Left ventricle myocardium inferior (tissue), 1 donor: ENCODE results near the gene TANC1. TPM values are rescaled to one million over a fixed set of nuclear protein-coding genes. Genes with fewer than 3 reads are reported as not detected.

ENCODE experiments used
- DNase-seq: peaks from one replicate; pipeline ENCODE4 v3.0.0-alpha.2; 2020
- H3K27ac ChIP-seq: fragments of 200-600 bp; replicated peaks from 2 replicates; pipeline ENCODE4 v1.8.0; 2021
- H3K27me3 ChIP-seq: fragments of 200-600 bp; 2 replicates; pipeline ENCODE4 v1.8.0; 2021; ENCODE audit warnings: low read depth
- H3K36me3 ChIP-seq: fragments of 200-600 bp; 2 replicates; pipeline ENCODE4 v1.8.0; 2021
- H3K4me1 ChIP-seq: fragments of 200-600 bp; 2 replicates; pipeline ENCODE4 v1.8.0; 2021
- H3K4me3 ChIP-seq: fragments of 200-600 bp; 2 replicates; pipeline ENCODE4 v1.8.0; 2021; ENCODE audit warnings: mild to moderate bottlenecking, moderate library complexity
- H3K9me3 ChIP-seq: fragments of 200-600 bp; replicated peaks from 2 replicates; pipeline ENCODE4 v1.8.0; 2021
- intact Hi-C: fragments of 100-400 bp; cut with micrococcal nuclease; formaldehyde crosslinking; loops from one replicate; pipeline ENCODE4 v1.11.0; 2022
- microRNA-seq: library from miRNA; unstranded; fragments of <30 nt; microRNA quantifications from one replicate; pipeline ENCODE4 v1.2.0, GENCODE V29; 2020
- total RNA-seq: library from RNA; stranded (reverse); fragmentation: NEBNext Ultra II Directional; extraction: Animal tissue kit (Norgen Biotek cat#: 25700); gene quantifications from one replicate; pipeline ENCODE4 v1.2.1, GENCODE V29; 2021
- TF ChIP-seq, protein P1 (sequence below): fragments of 200-600 bp; IDR thresholded peaks from 2 replicates; pipeline ENCODE4 v1.8.0; 2021; ENCODE audit warnings: antibody characterized with exemption, mild to moderate bottlenecking, borderline replicate concordance
- donor health status: DM: no; HTN: yes; CAD: no; lungs with severe emphysema.

The TANC1 gene
- total RNA-seq, 1 donor from 2014 or later, result 59.7 TPM

DNA sequence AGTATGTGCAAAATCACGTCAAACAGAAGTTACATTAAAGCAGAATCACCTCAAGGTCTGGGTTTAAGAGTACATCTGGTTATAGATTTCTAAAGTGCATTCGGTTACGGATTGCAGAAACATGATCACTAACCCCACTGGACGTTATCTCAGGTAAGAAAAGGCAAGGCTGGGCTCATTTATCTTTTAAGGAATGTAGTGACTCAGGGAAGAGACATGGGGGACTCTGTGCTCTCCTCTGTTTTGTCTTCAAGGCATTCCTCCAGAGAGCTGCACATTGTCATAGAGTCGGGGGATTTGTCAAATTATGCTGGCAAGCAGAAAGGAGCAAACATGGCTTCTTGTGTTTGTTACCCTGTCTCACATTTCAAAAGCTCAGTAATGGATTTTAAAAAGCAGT lies 303.7 kb downstream of the TANC1 start:
- no peak for DNase-seq
- peaks cover 3% of the 10 kb centered on the region for H3K9me3 ChIP-seq
- intact Hi-C loops, result no loop called here

DNA sequence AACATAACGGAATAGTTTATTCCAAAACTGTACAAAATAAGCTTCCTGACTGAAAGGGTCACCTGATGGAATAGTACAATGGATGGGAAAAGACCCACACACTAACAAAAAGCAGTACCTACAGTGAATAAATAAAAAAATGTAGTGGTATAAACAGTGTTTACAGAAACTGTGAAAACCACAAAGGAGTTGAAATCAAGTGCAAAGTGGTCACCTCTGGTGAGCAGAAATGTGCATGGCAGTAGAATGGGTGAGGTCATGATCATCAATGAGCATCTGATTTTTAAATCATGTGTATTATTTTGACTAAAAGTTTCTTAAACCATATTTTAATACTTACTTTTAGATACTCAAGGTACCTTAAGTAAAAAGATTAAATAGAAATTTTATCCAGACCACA lies 306.7 kb downstream of the TANC1 start:
- Histone ChIP-seq H3K4me1 (no peaks in the 10 kb centered on the region), H3K9me3 (peaks cover 3% of the 10 kb centered on the region), H3K27me3 (no peaks in the 10 kb centered on the region), H3K27ac (no peak overlapping the region), H3K36me3 (peaks cover 45% of the 10 kb centered on the region), H3K4me3 (no peak overlapping the region)
- no peak for DNase-seq
- TF ChIP-seq, protein P1, sequence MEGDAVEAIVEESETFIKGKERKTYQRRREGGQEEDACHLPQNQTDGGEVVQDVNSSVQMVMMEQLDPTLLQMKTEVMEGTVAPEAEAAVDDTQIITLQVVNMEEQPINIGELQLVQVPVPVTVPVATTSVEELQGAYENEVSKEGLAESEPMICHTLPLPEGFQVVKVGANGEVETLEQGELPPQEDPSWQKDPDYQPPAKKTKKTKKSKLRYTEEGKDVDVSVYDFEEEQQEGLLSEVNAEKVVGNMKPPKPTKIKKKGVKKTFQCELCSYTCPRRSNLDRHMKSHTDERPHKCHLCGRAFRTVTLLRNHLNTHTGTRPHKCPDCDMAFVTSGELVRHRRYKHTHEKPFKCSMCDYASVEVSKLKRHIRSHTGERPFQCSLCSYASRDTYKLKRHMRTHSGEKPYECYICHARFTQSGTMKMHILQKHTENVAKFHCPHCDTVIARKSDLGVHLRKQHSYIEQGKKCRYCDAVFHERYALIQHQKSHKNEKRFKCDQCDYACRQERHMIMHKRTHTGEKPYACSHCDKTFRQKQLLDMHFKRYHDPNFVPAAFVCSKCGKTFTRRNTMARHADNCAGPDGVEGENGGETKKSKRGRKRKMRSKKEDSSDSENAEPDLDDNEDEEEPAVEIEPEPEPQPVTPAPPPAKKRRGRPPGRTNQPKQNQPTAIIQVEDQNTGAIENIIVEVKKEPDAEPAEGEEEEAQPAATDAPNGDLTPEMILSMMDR, result no peak
- intact Hi-C loops, result no loop called here

More for the DNA sequence above, 303.7 kb downstream of the TANC1 start:
- Histone ChIP-seq H3K4me3 (no peak overlapping the region), H3K27me3 (no peaks in the 10 kb centered on the region), H3K27ac (no peak overlapping the region), H3K4me1 (peaks cover 17% of the 10 kb centered on the region), H3K36me3 (peaks cover 38% of the 10 kb centered on the region)
- TF ChIP-seq, protein P1, result no peak

DNA sequence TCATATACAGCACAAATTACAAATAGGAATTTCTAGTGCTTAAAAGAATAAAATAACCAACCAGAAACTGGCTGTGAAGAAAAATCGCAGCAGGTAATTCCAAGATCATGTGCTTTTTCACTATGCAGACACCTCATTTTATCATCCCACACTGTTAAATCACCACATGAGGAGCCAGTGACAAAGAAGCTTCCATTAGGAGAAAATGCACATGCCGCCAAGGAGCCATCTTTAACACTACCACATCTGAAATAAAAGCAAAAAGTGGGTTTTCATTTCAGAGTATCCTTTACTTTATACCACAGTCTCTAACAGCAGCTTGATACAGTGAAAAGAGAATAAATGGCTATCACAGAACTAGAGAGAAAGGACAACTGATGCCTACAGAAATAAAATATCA lies 311.3 kb downstream of the TANC1 start:
- H3K9me3 ChIP-seq, result no peaks in the 10 kb centered on the region
- peaks cover 31% of the 10 kb centered on the region for H3K36me3 ChIP-seq
- H3K27me3 ChIP-seq, result no peaks in the 10 kb centered on the region
- H3K4me3 ChIP-seq, result no peak overlapping the region
- H3K27ac ChIP-seq, result no peak overlapping the region
- no peak for DNase-seq
- H3K4me1 ChIP-seq, result peaks cover 1% of the 10 kb centered on the region
- TF ChIP-seq, protein P1, result no peak
- intact Hi-C loops, result no loop called here

DNA sequence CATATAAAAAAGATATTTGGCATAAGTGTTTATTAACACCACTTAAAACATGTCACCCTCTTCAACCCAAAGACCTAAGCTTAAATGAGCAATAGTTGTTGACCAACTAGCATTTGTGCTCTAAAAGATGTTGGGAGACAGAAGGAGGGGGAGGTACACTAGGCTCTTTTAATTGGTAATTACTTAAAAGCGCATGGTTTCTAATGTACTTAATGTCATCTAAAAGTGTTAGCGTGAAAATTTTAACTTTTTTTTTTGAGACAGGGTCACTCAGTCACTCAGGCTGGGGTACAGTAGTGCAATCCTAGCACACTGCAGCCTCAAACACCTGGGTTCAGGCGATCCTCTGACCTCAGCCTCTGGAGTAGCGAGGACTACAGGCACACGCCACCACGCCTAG lies 312.6 kb downstream of the TANC1 start:
- DNase-seq, result no peak
- H3K4me3 ChIP-seq, result no peak overlapping the region
- no peaks in the 10 kb centered on the region for H3K9me3 ChIP-seq
- peaks cover 14% of the 10 kb centered on the region for H3K4me1 ChIP-seq
- H3K36me3 ChIP-seq, result peaks cover 29% of the 10 kb centered on the region
- intact Hi-C loops, result no loop called here
- TF ChIP-seq, protein P1, result no peak
- no peak overlapping the region for H3K27ac ChIP-seq
- H3K27me3 ChIP-seq, result no peaks in the 10 kb centered on the region

Small RNA genes lying within 50 kb of the gene (microRNA-seq; reads per million reads assigned to microRNA genes)
- not detected for gene MIR6888

Other genes with a start within 250 kb of the TANC1 start
- gene DAPL1, start 173.3 kb upstream of the TANC1 start, total RNA-seq, result not detected